Fibroblast of peridontal ligament (primary cell): ENCODE data around the gene GRAP2.
A peak's percentile ranks its signal among the peaks of the same experiment; 100 is the strongest.

Source experiments
- DNase-seq: peaks from one replicate; pipeline ENCODE4 v3.0.0-alpha.2; 2010; ENCODE audit errors: extremely low read depth

The GRAP2 gene

GRCh38 chr22:39965748-39966147, 64.9 kb downstream of the GRAP2 start:
- DNase-seq, result no peak

GRCh38 chr22:39966470-39966869, 65.6 kb downstream of the GRAP2 start:
- no peak for DNase-seq

GRCh38 chr22:39967103-39967829, 66.4 kb downstream of the GRAP2 start:
- peak; percentile 3 for DNase-seq

- DNase-seq, result no peak
Measured at GRCh38 chr22:39967996-39968972, 67.4 kb downstream of the GRAP2 start.

GRCh38 chr22:39970742-39971141, 69.9 kb downstream of the GRAP2 start:
- DNase-seq, result no peak

- DNase-seq, result no peak
Measured at GRCh38 chr22:39972641-39973040, 71.8 kb downstream of the GRAP2 start.

- no peak for DNase-seq
Measured at GRCh38 chr22:39973656-39974055, 72.8 kb downstream of the GRAP2 start.

- DNase-seq, result no peak
Measured at GRCh38 chr22:39974065-39974464, 73.2 kb downstream of the GRAP2 start.

- DNase-seq, result no peak
Measured at GRCh38 chr22:39979048-39979447, 78.2 kb downstream of the GRAP2 start.

GRCh38 chr22:39979458-39979857, 78.6 kb downstream of the GRAP2 start:
- no peak for DNase-seq

- peak; percentile 2 for DNase-seq
Measured at GRCh38 chr22:39980596-39980995, 79.7 kb downstream of the GRAP2 start.

- DNase-seq, result no peak
Measured at GRCh38 chr22:39983346-39983745, 82.5 kb downstream of the GRAP2 start.

- DNase-seq, result no peak
Measured at GRCh38 chr22:39984006-39984405, 83.1 kb downstream of the GRAP2 start.

GRCh38 chr22:39984746-39985145, 83.9 kb downstream of the GRAP2 start:
- DNase-seq, result no peak

GRCh38 chr22:39985383-39986035, 84.6 kb downstream of the GRAP2 start:
- no peak for DNase-seq

GRCh38 chr22:39988386-39989114, 87.7 kb downstream of the GRAP2 start:
- DNase-seq, result no peak

GRCh38 chr22:39989633-39990032, 88.7 kb downstream of the GRAP2 start:
- no peak for DNase-seq

GRCh38 chr22:39990686-39991085, 89.8 kb downstream of the GRAP2 start:
- DNase-seq, result no peak

GRCh38 chr22:39991159-39991860, 90.4 kb downstream of the GRAP2 start:
- DNase-seq, result no peak

- no peak for DNase-seq
Measured at GRCh38 chr22:39992088-39992826, 91.4 kb downstream of the GRAP2 start.
